Cortex of kidney (tissue), 1 donor: Measurements from ENCODE around the gene DSCAM.

Experiments used
- DNase-seq: peaks from one replicate; lab custom pipeline; 2025; lab: John Stamatoyannopoulos, UW

The DSCAM gene

GRCh38 chr21:40553781-40554180 lies 293.2 kb downstream of the DSCAM start:
- DNase-seq = no peak

DNA sequence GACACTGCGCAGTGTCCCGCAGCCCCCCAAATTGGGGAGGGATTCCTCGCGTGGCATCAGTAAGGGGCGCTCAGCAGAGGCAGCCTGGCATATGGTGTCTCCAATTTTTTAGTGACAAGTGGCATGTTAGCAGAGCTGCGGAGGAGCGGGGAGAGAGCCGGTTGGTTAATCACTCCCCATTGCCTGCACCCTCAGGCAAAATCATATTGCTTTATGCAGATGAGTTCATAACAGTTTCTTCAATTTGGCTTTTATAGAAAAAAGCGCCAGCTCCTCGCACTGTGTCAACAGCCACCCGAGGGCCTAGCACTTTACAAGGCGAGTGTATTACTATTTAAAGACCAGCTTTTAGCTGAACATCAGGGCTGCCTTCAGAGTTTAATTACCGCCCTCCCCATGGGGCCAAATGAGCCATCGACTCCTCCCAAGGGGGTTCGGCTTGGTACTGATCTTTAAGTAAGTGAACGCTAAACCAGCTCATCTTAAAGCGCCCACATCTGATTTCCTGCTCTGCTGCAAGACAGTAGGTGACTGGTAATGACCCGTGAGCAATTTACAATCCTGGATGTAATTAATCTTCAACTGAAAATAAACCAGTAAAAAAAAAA lies 298.9 kb downstream of the DSCAM start:
- no peak for DNase-seq

GRCh38 chr21:40546647-40547046 lies 300.3 kb downstream of the DSCAM start:
- no peak for DNase-seq

DNA sequence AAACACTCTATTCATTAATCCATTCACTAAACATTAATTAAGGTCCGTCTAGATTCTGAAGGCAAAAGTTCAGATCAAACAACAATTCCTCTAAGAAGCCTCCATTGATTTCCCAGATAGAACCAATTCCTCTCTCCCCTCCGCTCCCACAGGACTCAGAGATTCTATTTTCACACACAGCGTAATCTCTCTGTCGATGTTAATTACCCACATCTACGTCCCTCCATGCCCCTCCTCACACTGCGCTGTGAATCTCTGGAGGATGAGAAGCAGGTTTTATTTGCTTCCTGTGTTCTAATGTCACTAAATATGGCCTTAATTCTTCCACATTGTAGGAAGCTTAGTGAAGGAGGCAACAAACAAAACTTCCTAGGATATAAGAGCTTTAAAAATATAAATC lies 306.7 kb downstream of the DSCAM start:
- no peak for DNase-seq

DNA sequence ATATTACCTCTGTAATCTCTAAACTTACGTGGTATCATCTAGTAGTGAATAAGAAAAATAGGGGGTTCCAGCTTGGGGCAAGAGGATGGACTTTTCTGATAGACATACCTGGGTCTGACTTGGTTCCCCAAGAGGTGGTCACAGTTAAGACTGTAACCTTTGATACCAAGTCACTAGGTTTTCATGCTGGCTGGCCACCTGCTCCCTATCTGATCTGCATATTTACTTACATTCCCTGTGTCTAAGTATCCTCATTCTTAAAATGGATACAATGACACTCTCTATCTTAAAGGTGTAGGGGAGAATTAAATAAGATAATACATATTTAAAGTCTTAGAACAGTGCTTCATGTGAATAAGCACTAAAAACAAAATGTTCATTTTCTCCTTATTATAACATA lies 312.1 kb downstream of the DSCAM start:
- DNase-seq = no peak

GRCh38 chr21:40531431-40532110 lies 315.4 kb downstream of the DSCAM start:
- DNase-seq = no peak

DNA sequence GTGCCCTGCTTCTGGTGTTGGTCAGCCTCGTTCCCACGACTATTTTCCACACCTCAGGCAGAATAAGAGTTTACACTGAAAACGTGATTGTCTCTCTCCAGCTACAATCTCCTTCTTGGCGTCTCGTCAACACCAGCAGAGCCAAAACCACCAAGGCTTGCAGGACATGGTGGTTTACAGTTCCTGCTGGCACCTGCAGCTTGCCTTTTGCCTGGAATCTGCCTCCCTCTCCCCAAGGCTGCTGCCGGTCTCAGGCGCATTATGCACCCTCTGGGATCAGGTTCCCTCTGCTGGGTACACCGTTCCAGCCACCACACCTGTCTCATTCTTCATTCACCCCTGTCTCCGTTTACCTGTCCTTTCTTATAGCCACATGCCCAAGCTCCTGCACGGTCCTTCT lies 315.9 kb downstream of the DSCAM start:
- DNase-seq = no peak

- DNase-seq = no peak
Measured at GRCh38 chr21:40517646-40518045, 329.3 kb downstream of the DSCAM start.

- no peak for DNase-seq
Measured at GRCh38 chr21:40516335-40516734, 330.6 kb downstream of the DSCAM start.

DNA sequence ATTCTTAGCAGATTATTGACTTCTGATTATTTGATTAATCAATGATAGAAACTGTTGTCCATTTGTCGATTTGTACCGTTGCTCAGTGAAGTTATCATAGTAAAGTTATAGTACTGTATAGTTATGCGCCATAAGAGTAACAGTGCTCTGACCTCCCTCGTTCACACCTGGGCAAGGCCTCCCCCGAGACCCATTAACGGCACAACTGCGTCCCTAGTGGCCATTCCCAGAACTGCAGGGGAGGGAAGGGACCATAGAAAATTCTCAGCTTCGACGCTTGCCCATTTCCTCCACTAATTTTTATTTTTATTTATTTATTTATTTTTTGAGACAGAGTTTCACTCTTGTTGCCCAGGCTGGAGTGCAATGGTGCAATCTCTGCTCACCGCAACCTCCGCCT lies 334.4 kb downstream of the DSCAM start:
- no peak for DNase-seq

- DNase-seq = no peak
Measured at GRCh38 chr21:40507978-40508377, 339.0 kb downstream of the DSCAM start.

DNA sequence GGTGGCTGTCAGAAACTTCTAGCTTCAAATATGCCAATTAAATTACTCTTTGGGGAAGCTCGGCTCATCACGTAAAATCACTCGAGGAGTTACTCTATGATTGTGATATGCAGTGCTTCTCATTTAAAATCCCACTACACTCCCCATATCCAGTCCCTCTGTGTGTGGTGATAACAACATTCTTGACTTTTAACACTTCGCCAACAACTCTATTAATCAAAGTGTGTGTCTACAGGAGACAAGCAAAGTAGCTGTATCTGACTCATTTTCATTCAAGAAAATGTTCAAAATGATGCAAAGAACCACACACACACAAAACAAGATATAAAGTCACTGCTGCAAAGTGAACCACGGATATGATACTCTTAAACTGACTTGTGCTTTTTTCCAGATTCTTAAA lies 341.3 kb downstream of the DSCAM start:
- DNase-seq = no peak

GRCh38 chr21:40505244-40505643 lies 341.7 kb downstream of the DSCAM start:
- DNase-seq = no peak

DNA sequence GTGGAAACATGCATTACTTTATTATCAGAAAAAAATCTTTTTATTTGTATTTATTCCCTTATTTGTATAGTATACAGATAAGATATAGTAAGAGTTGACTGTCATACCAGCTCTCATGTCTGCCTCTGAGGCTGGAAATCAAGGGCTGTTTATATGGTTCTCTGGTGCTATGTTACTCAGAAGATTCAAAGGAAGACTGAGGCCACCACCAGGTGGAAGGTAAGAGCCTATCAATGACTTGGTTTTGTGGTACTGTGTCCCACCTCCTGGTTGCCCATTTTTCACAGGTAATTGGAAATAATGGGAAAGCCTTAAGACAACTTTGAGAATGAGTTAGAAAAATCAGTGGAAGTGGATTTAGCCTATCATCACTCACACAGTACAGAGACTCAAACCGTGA lies 342.1 kb downstream of the DSCAM start:
- DNase-seq = no peak

DNA sequence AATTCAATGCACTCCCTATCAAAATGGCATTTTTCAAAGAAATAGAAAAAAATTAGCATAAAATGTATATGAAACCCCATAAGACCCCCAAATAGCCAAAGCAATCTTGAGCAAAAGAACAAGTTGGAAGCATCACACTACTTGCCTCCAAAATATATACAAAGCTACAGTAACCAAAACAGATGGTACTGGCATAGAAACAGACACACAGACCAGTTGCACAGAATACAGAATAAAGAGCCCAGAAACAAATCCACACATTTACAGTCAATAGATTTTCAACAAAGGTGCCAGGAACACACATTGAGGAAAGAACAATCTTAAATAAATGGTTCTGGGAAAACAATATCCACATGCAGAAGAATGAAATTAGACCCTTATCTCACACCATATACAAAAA lies 350.8 kb downstream of the DSCAM start:
- no peak for DNase-seq

DNA sequence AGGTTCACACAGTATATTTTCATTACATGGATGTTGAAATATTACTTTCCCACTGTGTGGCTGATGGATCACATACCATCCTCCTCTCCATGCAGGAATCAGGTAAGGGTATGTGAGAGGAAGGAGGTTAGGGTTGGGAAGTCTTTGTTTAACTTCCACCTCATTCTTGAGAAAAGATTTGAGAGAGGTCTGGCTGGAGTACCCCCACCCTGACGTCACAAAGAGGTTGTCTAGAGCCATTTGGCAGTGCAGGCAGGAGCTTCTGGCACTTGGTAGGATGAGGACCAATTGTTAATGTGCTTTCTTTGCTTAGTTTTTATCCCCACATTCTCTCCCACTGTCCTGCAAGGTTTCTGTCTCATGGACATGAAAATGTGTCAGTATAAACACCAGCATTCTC lies 356.6 kb downstream of the DSCAM start:
- DNase-seq = no peak

DNA sequence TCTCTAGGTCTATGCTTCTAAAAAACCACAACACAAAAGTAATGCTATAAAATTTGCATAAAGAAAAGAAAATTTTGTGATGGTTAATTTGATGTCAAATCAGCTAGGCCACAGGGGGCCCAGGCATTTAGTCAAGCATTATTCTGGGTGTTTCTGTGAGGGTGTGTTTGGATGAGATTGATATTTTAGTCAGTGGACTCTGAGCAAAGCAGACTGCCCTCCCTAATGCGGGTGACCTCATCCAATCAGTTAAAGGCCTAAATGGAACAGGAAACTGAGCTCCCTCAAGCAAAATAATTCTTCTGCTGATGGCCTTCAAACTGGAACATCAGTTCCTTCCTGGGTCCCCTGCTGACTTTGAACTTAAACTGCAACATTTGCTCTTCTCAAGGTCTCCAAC lies 358.0 kb downstream of the DSCAM start:
- DNase-seq = no peak

- DNase-seq = no peak
Measured at GRCh38 chr21:40481764-40482163, 365.2 kb downstream of the DSCAM start.

GRCh38 chr21:40474513-40474912 lies 372.4 kb downstream of the DSCAM start:
- no peak for DNase-seq

DNA sequence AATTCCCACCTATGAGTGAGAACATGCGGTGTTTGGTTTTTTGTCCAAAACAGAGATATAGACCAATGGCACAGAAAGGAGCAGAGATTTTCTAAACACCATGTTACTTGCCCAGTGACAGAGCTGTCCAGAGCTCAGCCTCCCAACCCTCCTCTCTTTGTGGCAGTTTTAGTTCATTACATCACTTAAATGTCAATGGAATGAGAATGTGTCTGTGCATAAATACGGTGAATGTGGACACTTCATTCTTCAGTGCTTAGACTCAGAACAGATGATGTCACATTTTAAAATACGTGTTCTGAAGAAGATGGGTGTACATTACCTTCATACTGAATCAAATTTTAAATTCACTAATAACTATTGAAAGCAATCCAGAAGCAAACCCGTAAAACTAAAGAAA lies 374.9 kb downstream of the DSCAM start:
- DNase-seq = no peak

DNA sequence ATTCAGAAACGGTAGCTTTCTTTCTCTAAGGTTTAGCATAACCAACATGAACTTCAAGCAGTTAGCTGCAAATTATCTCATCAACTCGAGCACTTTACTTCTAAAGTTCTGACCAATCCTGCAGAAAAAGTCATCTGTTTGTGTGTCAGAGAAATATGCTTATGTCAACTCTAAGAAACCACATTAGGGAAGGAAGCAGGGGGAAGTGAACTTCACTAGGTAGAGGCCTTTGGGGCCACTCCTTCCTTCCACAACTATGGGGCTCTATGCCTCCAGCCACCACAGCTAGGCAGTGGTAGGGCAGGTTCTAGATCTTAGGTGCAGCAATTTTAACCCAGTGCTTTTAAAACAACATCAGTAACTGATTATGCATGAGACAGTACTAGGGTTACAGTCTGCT lies 375.9 kb downstream of the DSCAM start:
- no peak for DNase-seq

DNA sequence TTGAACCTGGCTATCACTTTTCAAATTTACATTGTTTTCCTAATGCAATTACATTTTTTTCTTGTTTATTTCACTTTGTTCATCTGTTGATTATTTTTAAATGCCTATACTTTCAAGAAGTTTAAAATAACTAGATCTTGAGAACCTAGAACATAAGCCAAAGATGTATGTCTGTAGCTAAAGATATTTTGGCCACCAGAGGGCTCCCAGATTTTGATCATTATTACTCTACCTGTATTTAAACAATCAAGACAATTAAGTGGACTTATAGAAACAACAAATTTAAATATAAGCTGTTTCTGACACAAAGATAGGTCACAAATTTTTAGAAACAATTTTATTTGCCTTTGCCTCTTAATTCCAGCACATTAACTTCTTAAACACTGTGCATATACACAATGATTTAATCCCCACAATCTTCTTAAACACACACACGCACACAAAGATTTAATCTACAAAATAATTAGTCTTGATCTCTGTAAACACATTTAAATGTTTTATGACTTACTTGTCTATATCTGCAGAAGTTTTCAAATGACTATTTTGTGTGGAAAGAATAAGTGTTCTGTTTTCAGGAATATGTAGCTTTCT lies 380.0 kb downstream of the DSCAM start:
- no peak for DNase-seq

DNA sequence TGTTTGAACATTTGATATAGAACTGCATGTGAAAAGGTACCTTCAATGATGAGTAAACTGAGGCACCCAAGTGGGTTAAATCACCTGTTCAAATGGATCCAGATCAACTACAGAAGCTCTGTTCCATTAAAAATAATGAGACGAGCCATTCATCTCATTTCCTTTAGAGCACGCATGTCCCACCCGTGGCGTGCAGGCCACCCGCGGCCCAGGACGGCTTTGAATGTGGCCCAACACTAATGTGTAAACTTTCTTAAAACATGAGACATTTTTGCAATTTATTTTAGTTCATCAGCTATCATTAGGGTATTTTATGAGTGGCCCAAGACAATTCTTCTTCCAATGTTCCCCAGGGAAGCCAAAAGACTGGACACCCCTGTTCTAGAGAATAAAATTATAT lies 381.6 kb downstream of the DSCAM start:
- no peak for DNase-seq

GRCh38 chr21:40463176-40463575 lies 383.8 kb downstream of the DSCAM start:
- DNase-seq = no peak
